ENCODE measurements around the gene FOXN3. TPM values are rescaled to one million over a fixed set of nuclear protein-coding genes. Genes with fewer than 3 reads are reported as not detected.

Gene FOXN3
- polyA plus RNA-seq, 2 of the 4 experiments (the other 2 are of a cell fraction): 6.0 to 6.4 TPM

DNA sequence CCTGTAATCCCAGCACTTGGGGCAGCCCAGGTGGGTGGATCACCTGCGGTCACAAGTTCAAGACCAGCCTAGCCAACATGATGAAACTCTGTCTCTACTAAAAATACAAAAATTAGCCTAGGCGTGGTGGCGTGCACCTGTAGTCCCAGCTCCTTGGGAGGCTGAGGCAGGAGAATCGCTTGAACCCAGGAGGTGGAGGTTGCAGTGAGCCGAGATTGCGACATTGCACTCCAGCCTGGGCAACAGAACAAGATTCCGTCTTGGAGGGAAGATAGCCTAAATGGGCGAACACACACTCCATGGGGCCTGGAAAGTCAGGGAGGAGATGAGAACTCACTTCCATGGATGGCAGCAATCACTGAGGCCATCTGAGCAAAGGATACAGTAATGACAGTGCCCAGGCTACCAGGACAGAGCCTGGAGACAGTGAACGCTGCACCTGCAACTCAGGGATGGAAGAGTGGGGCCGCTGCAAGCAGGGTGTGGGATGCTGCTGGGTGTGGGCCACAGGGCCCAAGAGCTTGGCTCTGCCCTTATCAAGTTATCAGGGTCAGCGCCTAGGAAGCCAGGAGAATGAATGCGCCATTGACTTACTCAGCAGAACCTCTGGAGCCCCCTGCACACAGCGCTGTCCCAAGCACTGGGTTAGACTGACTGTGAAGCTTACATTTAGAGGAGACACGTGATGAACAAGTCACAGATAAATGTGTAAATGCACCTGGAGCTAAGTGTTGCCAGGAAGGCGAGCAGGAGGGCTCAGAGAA is 28.9 kb downstream of the FOXN3 start:
- Histone ChIP-seq H3K4me2 (no peak overlapping the region), H3K9me3 (no peaks in the 10 kb centered on the region), H3K4me1 (peaks cover 9% of the 10 kb centered on the region), H3K27ac (no peak overlapping the region), H3K4me3 (no peak overlapping the region)
- 74% methylated on average over 14 of the region's 15 CpGs for WGBS (ENCODE audit: missing lambda C conversion rate)
- ChIA-PET POLR2A (no interaction called here), CTCF (no interaction called here)
- DNase-seq (ENCODE audit: low read depth in 1 of 2, low spot score in 1 of 2): no peak
- no peak for FAIRE-seq
- no peak for ATAC-seq
- TF ChIP-seq RCOR1 (IDR thresholded peaks at IDR 0.05; ENCODE audit: low read depth, low read length) (no peak), SMC3 (IDR thresholded peaks at IDR 0.05) (no peak), NPAS2 (CRISPR knock-in tag; IDR thresholded peaks at IDR 0.05; ENCODE audit: borderline replicate concordance) (no peak), KDM1A (IDR thresholded peaks at IDR 0.05; ENCODE audit: low read depth) (no peak), EP300 (IDR thresholded peaks at IDR 0.05) (no peak), BHLHE40 (IDR thresholded peaks at IDR 0.05; ENCODE audit: low read depth, low read length) (no peak), HOXB13 (CRISPR knock-in tag; IDR thresholded peaks at IDR 0.05; ENCODE audit: low read depth) (no peak), KDM5A (IDR thresholded peaks at IDR 0.05) (no peak), HOXB5 (CRISPR knock-in tag; IDR thresholded peaks at IDR 0.05) (no peak)

DNA sequence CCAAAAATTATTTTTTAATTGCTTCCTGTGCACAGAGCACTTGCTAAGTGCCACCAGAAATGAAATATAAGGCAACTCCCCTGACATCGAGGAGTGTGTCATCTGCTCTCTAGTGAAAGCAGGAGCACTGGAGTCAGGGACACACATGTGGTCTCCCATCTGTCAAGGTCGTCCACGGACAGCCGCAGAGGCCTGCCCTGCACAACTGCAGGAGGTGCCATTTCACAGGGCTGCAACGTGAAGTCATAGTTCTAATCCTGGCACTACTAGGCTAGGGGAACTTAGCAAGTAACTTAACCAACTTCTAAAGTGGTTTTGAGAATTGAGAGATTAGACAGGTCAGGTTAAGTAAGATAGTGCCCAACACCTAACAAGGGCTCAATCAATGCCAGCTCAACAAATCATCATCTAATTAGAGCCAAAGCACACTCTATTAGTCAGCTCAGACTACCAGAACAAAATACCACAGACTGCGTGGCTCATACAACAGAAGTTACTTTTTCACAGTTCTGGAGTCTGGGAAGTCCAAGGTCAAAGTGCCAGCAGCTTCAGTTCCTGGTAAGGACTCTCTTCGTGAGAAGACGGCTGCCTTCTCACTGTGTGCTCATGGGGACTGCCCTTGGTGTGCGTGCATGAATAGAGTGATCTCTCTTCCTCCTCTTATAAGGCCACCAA is 30.7 kb downstream of the FOXN3 start:
- DNase-seq (ENCODE audit: low read depth in 1 of 2, low spot score in 1 of 2): no peak
- Histone ChIP-seq H3K9me3 (no peaks in the 10 kb centered on the region), H3K4me3 (no peak overlapping the region), H3K27ac (no peak overlapping the region), H3K4me2 (no peak overlapping the region), H3K4me1 (peaks cover 7% of the 10 kb centered on the region)
- TF ChIP-seq USF2 (IDR thresholded peaks at IDR 0.05) (no peak), MAZ (IDR thresholded peaks at IDR 0.05; ENCODE audit: borderline replicate concordance, low read depth, low read length) (no peak), MYC (IDR thresholded peaks at IDR 0.05; ENCODE audit: borderline replicate concordance, low read length) (no peak), CTCF (IDR thresholded peaks at IDR 0.05) (no peak), HOXB5 (CRISPR knock-in tag; IDR thresholded peaks at IDR 0.05) (no peak), CBX8 (IDR thresholded peaks at IDR 0.05) (no peak), RCOR1 (IDR thresholded peaks at IDR 0.05; ENCODE audit: low read depth, low read length) (no peak), FOSB (CRISPR knock-in tag; IDR thresholded peaks at IDR 0.05) (no peak), RARB (CRISPR knock-in tag; IDR thresholded peaks at IDR 0.05) (no peak), NFE2L2 (conservative IDR thresholded peaks at IDR 0.05; ENCODE audit: low read length) (no peak), PHF8 (IDR thresholded peaks at IDR 0.05; ENCODE audit: borderline replicate concordance, low read depth) (no peak), HDAC2 (IDR thresholded peaks at IDR 0.05) (no peak), PBX3 (IDR thresholded peaks at IDR 0.05) (no peak), NPAS2 (CRISPR knock-in tag; IDR thresholded peaks at IDR 0.05; ENCODE audit: borderline replicate concordance) (no peak), JUN (IDR thresholded peaks at IDR 0.05) (no peak)
- TF ChIP-seq, protein P1, sequence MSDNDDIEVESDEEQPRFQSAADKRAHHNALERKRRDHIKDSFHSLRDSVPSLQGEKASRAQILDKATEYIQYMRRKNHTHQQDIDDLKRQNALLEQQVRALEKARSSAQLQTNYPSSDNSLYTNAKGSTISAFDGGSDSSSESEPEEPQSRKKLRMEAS (IDR thresholded peaks at IDR 0.05): no peak
- no peak for ATAC-seq
- no peak for FAIRE-seq
- 89% methylated on average over 9 of the region's 9 CpGs for WGBS (ENCODE audit: missing lambda C conversion rate)
- ChIA-PET POLR2A (no interaction called here), CTCF (no interaction called here)
